ENCODE data around the gene ABCB10. TPM values are rescaled to one million over a fixed set of nuclear protein-coding genes. Genes with fewer than 3 reads are reported as not detected.
"Not testable (repeated sequence)": the region's sequence is repeated elsewhere in the genome, so short reads cannot be mapped to it uniquely, and the experiment has no call there.

The ABCB10 gene
- polyA plus RNA-seq, 2 of the 4 experiments (the other 2 are of a cell fraction): 13.9 to 16.3 TPM

DNA sequence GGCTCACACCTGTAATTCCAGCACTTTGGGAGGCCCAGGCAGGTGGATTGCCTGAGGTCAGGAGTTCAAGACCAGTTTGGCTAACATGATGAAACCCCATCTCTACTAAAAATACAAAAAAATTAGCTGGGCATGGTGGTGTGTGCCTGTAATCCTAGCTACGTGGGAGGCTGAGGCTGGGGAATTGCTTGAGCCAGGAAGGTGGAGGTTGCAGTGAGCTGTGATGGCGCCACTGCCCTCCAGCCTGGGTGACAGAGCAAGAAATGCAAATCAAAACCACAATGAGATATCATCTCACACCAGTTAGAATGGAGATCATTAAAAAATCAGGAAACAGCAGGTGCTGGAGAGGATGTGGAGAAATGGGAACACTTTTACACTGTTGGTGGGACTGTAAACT is 47.3 kb downstream of the ABCB10 start:
- POLR2A ChIA-PET; H3K27ac ChIP-seq; H3K4me3 ChIP-seq; FAIRE-seq; DNase-seq (ENCODE audit: low read depth in 1 of 2, low spot score in 1 of 2); H3K9me3 ChIP-seq; ATAC-seq; H3K4me2 ChIP-seq: not testable (repeated sequence)
- CTCF ChIA-PET: interaction anchor here (1.0 to 1.9 kb wide), 2 partner anchors 8 to 47 kb away, joined by 3 to 4 read pairs; partner anchors contain the start of gene ABCB10
- peaks cover 18% of the 10 kb centered on the region for H3K4me1 ChIP-seq
- 54% methylated on average over 2 of the region's 2 CpGs for WGBS (ENCODE audit: missing lambda C conversion rate)

DNA sequence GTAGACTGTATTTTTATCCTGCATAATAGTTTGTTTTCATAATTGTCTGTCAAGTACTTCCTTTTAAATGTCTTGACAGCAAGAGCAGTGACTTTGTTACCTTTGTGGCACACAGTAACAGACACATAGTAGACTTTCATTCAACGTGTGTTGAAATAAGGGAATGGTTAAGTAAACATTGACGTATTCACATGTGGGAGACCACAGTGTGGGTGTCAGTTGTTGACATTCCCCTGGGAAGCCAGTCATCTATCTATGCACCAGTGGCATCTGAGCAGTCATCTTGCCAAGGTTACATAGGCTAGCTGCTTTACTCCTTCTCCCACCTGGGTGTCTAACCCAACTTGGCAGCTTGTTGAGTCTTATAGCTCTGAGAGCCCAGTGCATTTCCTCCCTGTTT is 48.9 kb downstream of the ABCB10 start:
- H3K4me3 ChIP-seq: no peak overlapping the region
- peaks cover 18% of the 10 kb centered on the region for H3K4me1 ChIP-seq
- WGBS (ENCODE audit: missing lambda C conversion rate): 44% methylated on average over 2 of the region's 2 CpGs
- TF ChIP-seq JUN (IDR thresholded peaks at IDR 0.05): no peak
- TF ChIP-seq RARB (CRISPR knock-in tag; IDR thresholded peaks at IDR 0.05): no peak
- no peak for TF ChIP-seq HDAC2 (IDR thresholded peaks at IDR 0.05)
- TF ChIP-seq RFX5 (IDR thresholded peaks at IDR 0.05): no peak
- no peak overlapping the region for H3K27ac ChIP-seq
- CTCF ChIA-PET: interaction anchor here (0.8 to 2.6 kb wide), 5 partner anchors 20 to 253 kb away, joined by 3 to 12 read pairs (median 3); partner anchors contain the start of gene ABCB10
- DNase-seq (ENCODE audit: low read depth in 1 of 2, low spot score in 1 of 2) (peak in 1 of 2 experiments; percentile 19), ATAC-seq (no peak), FAIRE-seq (no peak)
- H3K9me3 ChIP-seq: no peaks in the 10 kb centered on the region
- H3K4me2 ChIP-seq: peak overlapping the region; percentile 85
- POLR2A ChIA-PET: interaction anchor here (2.4 kb wide), 1 partner anchor 49 kb away, joined by 19 read pairs; the partner anchor contains the start of gene ABCB10

DNA sequence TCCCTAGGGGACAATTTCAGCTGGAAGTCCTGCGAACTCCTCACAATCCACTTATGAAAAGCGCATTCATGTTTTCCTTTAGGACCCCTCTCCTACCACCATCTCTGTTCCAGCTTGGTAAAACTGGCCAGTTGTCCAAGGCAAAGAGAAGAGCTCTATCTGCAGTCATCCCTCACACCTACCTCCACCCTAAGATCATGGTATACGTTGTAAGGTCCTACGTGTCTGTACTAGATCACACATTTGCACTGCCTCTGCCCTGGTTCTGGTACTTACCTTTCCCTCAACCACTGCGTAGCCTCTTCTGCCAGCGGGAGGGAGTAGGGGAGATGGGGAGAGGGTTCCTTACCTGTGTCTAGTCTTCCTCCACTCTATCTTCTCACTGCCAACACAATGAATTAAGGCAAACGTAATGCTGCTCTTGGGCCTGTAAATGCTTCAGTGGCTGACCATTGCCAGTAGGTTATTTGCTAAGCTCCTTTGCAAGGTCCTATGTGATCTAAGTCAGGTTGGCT is 49.6 kb downstream of the ABCB10 start:
- FAIRE-seq (no peak), ATAC-seq (peak; percentile 12 to 31; a peak in 5 of 6 replicates), DNase-seq (ENCODE audit: low read depth in 1 of 2, low spot score in 1 of 2) (no peak)
- TF ChIP-seq MAZ (IDR thresholded peaks at IDR 0.05; ENCODE audit: borderline replicate concordance, low read depth, low read length): no peak
- TF ChIP-seq CHD2 (IDR thresholded peaks at IDR 0.05; ENCODE audit: low read length, partially characterized antibody): no peak
- no peak for TF ChIP-seq GATA3 (IDR thresholded peaks at IDR 0.05; ENCODE audit: borderline replicate concordance)
- TF ChIP-seq EP300 (IDR thresholded peaks at IDR 0.05): no peak
- no peak for TF ChIP-seq EHMT2 (IDR thresholded peaks at IDR 0.05; ENCODE audit: low read depth)
- TF ChIP-seq TFCP2L1 (CRISPR knock-in tag; IDR thresholded peaks at IDR 0.05): no peak
- TF ChIP-seq NFE2L2 (conservative IDR thresholded peaks at IDR 0.05; ENCODE audit: low read length): no peak
- no peak for TF ChIP-seq EHF (CRISPR knock-in tag; IDR thresholded peaks at IDR 0.05)
- TF ChIP-seq ZNF302 (CRISPR knock-in tag; IDR thresholded peaks at IDR 0.05): no peak
- TF ChIP-seq HOXB13 (CRISPR knock-in tag; IDR thresholded peaks at IDR 0.05; ENCODE audit: low read depth): no peak
- no peak for TF ChIP-seq KDM1A (IDR thresholded peaks at IDR 0.05; ENCODE audit: low read depth)
- no peak for TF ChIP-seq FOXS1 (CRISPR knock-in tag; IDR thresholded peaks at IDR 0.05)
- TF ChIP-seq, protein P1, sequence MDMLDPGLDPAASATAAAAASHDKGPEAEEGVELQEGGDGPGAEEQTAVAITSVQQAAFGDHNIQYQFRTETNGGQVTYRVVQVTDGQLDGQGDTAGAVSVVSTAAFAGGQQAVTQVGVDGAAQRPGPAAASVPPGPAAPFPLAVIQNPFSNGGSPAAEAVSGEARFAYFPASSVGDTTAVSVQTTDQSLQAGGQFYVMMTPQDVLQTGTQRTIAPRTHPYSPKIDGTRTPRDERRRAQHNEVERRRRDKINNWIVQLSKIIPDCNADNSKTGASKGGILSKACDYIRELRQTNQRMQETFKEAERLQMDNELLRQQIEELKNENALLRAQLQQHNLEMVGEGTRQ (IDR thresholded peaks at IDR 0.05): no peak
- no peak for TF ChIP-seq CBX2 (IDR thresholded peaks at IDR 0.05; ENCODE audit: borderline replicate concordance, low read depth)
- no peak for TF ChIP-seq NPAS2 (CRISPR knock-in tag; IDR thresholded peaks at IDR 0.05; ENCODE audit: borderline replicate concordance)
- no peak for TF ChIP-seq PHF8 (IDR thresholded peaks at IDR 0.05; ENCODE audit: borderline replicate concordance, low read depth)
- no peak for TF ChIP-seq NR3C1 (IDR thresholded peaks at IDR 0.05)
- TF ChIP-seq, protein P2, sequence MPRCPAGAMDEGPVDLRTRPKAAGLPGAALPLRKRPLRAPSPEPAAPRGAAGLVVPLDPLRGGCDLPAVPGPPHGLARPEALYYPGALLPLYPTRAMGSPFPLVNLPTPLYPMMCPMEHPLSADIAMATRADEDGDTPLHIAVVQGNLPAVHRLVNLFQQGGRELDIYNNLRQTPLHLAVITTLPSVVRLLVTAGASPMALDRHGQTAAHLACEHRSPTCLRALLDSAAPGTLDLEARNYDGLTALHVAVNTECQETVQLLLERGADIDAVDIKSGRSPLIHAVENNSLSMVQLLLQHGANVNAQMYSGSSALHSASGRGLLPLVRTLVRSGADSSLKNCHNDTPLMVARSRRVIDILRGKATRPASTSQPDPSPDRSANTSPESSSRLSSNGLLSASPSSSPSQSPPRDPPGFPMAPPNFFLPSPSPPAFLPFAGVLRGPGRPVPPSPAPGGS (IDR thresholded peaks at IDR 0.05): no peak
- TF ChIP-seq, protein P3, sequence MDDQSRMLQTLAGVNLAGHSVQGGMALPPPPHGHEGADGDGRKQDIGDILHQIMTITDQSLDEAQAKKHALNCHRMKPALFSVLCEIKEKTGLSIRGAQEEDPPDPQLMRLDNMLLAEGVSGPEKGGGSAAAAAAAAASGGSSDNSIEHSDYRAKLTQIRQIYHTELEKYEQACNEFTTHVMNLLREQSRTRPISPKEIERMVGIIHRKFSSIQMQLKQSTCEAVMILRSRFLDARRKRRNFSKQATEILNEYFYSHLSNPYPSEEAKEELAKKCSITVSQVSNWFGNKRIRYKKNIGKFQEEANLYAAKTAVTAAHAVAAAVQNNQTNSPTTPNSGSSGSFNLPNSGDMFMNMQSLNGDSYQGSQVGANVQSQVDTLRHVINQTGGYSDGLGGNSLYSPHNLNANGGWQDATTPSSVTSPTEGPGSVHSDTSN (IDR thresholded peaks at IDR 0.05): no peak
- Histone ChIP-seq H3K27ac (peak overlapping the region; percentile 90 to 94), H3K9me3 (no peaks in the 10 kb centered on the region), H3K4me2 (peak overlapping the region; percentile 85), H3K4me3 (peak overlapping the region; percentile 82), H3K4me1 (peaks cover 18% of the 10 kb centered on the region)
- CTCF ChIA-PET: interaction anchor here (0.7 to 2.6 kb wide), 7 partner anchors 20 to 844 kb away, joined by 3 to 12 read pairs (median 3); partner anchors contain the start of gene ABCB10
- 75% methylated on average over 7 of the region's 7 CpGs for WGBS (ENCODE audit: missing lambda C conversion rate)
- POLR2A ChIA-PET: interaction anchor here (0.6 to 2.4 kb wide), 16 partner anchors 12 to 809 kb away, joined by 3 to 19 read pairs (median 4); partner anchors contain the start of gene ABCB10

Measured in A549 (cell line).